ENCODE measurements around the gene PRUNE2.

PRUNE2 gene

GRCh38 chr9:76704593-76705204 lies 201.2 kb downstream of the PRUNE2 start:
- FAIRE-seq (peak; percentile 73), DNase-seq (ENCODE audit: extremely low spot score, insufficient read length, low read depth) (peak; percentile 29)

GRCh38 chr9:76703270-76703669 lies 202.6 kb downstream of the PRUNE2 start:
- FAIRE-seq, result no peak

GRCh38 chr9:76701441-76702039 lies 204.4 kb downstream of the PRUNE2 start:
- DNase-seq (ENCODE audit: extremely low spot score, insufficient read length, low read depth) (no peak), FAIRE-seq (no peak)

More at GRCh38 chr9:76703270-76703669, 202.6 kb downstream of the PRUNE2 start:
- DNase-seq (ENCODE audit: extremely low spot score, insufficient read length, low read depth), result no peak

- DNase-seq (ENCODE audit: extremely low spot score, insufficient read length, low read depth), result no peak
- FAIRE-seq, result no peak
These were observed 205.0 kb downstream of the PRUNE2 start for GRCh38 chr9:76700916-76701315.

- FAIRE-seq (no peak), DNase-seq (ENCODE audit: extremely low spot score, insufficient read length, low read depth) (no peak)
These were observed 205.9 kb downstream of the PRUNE2 start for GRCh38 chr9:76699971-76700370.

- FAIRE-seq (no peak), DNase-seq (ENCODE audit: extremely low spot score, insufficient read length, low read depth) (no peak)
These were observed 208.4 kb downstream of the PRUNE2 start for GRCh38 chr9:76697554-76697953.

GRCh38 chr9:76697081-76697480 lies 208.8 kb downstream of the PRUNE2 start:
- FAIRE-seq (no peak), DNase-seq (ENCODE audit: extremely low spot score, insufficient read length, low read depth) (no peak)

- no peak for FAIRE-seq
- DNase-seq (ENCODE audit: extremely low spot score, insufficient read length, low read depth), result no peak
These were observed 212.0 kb downstream of the PRUNE2 start for GRCh38 chr9:76693912-76694311.

GRCh38 chr9:76692458-76693129 lies 213.3 kb downstream of the PRUNE2 start:
- FAIRE-seq (no peak), DNase-seq (ENCODE audit: extremely low spot score, insufficient read length, low read depth) (no peak)

GRCh38 chr9:76691517-76692313 lies 214.2 kb downstream of the PRUNE2 start:
- FAIRE-seq (peak; percentile 24), DNase-seq (ENCODE audit: extremely low spot score, insufficient read length, low read depth) (no peak)

DNA sequence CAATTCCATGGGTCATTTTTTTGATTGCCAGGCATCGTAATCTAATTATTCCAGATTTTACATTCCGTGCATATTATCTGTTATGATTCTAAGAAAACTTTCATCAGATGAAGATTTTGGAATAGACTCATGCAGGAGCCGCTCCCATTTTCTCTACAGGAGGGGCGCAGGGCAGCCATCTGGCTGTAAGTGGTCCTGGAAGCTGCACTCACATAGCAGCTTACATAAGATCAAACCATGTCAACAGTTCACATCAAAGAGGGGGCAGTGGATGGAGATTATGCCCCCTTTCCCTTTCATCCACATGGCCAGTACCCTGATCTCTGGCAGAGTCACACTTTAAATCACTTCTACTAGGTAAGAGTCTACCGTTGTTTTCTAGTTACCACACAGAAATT lies 214.9 kb downstream of the PRUNE2 start:
- DNase-seq (ENCODE audit: extremely low spot score, insufficient read length, low read depth), result no peak
- no peak for FAIRE-seq

DNA sequence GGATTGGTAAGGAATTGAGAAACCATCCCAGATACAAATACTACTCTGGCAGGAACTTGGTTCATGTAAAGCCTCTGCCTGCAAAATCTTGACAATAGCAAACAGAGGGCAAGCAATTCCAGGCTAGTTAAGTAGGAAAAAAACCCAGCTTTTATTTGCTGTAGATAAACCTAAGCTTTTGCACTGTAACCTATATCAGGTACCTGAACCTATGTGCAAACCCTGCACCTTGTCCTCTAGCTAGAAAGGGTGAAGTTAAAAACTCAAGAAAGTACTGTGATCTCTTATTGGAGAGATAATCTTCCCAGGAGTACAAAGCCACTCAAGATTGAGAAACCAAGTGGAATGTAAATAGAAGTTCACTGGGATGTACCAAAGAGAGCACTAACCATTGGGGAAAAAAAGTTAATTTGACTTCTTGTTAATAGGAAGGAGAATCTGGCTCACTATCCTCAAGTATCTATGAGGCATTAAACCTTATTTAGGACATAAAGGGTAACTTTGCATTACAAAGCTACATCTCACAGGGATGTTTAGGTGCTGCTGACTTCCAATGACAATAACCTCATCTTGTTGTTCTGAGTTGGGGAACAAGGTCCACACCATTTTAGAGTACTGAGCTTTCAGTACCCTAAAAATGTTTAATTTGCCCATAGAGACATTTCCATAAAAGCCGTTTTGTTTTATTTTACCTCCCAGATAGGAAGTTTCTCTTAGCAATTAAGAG lies 215.5 kb downstream of the PRUNE2 start:
- FAIRE-seq (no peak), DNase-seq (ENCODE audit: extremely low spot score, insufficient read length, low read depth) (no peak)

- FAIRE-seq, result no peak
- DNase-seq (ENCODE audit: extremely low spot score, insufficient read length, low read depth), result no peak
These were observed 217.3 kb downstream of the PRUNE2 start for GRCh38 chr9:76688471-76689238.

DNA sequence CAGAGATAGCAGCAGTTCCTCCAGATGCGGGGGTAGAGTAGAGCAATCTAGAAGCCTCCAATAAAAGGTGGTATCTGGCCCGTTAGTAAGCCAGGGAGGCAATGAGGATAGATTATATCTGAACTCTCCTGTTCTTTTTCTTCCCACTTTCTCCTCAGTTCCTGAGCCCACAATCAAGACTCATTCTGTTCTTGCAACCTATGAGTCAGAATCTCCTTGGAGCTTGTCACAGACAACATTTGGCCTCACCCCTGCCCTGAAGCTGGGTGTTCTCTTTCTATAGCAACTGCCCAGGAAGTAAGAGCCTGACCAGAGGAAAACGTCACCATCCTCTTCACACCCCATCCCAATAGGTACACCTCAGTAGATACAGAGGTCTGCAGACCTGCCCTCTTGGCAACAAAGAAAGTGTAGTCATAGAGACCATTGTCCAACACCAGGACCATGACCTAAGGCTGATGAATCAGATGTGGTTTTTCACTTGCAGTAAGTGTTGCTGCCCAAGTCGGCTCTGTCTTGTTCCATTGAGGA lies 218.0 kb downstream of the PRUNE2 start:
- no peak for FAIRE-seq
- no peak for DNase-seq (ENCODE audit: extremely low spot score, insufficient read length, low read depth)

GRCh38 chr9:76686756-76687155 lies 219.2 kb downstream of the PRUNE2 start:
- DNase-seq (ENCODE audit: extremely low spot score, insufficient read length, low read depth) (no peak), FAIRE-seq (no peak)

- DNase-seq (ENCODE audit: extremely low spot score, insufficient read length, low read depth) (no peak), FAIRE-seq (no peak)
These were observed 221.7 kb downstream of the PRUNE2 start for GRCh38 chr9:76684213-76684612.

DNA sequence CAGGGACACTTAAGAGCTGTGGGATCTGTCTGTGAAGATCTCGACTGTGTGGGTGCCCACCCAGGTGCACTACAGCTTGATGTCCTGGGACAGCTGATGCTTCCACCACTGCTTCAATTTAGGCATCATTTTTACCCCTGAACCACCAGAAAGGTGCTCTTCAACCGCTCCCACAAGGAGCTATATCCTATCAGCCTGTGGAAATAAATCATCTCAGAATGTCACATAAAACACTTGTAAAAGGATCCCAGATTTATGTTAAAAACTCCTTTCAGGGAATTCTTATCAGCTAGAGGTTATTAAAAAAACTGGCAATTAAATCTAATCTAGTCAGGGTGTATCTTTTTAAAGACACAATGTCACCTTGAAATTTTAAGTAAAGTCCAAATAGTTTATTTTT lies 224.4 kb downstream of the PRUNE2 start:
- DNase-seq (ENCODE audit: extremely low spot score, insufficient read length, low read depth) (no peak), FAIRE-seq (no peak)

DNA sequence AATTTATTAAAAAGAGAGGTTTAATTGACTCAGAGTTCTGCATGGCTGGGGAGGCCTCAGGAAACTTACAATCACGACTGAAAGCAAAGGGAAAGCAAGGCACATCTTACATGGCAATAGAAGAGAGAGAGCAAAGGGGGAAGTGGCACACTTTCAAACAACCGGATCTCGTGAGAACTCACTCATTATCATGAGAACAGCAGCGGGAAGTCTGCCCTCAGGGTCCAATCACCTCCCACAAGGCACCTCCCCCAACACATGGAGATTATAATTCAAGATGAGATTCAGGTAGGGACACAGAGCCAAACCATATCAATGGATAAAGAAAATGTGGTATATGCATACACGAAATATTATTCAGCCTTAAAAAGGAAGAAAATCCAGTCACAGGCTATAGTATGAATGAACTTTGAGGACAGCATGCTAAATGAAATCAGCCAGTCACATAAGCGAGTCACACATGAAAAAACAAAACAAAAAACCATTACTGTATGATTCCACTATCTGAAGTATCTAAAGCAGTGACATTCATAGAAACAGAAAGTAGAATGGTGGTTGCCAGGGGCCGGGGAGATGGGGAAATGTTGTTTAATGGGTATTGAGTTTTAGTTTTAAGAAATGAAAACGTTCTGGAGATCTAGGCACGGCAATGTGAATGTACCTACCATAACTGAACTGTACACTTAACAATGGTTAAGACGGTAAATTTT lies 225.0 kb downstream of the PRUNE2 start:
- FAIRE-seq (no peak), DNase-seq (ENCODE audit: extremely low spot score, insufficient read length, low read depth) (no peak)
